GM12864 (cell line): ENCODE results near the gene RNF44.
"Not testable (repeated sequence)": the region's sequence is repeated elsewhere in the genome, so short reads cannot be mapped to it uniquely, and the experiment has no call there.

Experiments
- DNase-seq: peaks from one replicate; pipeline ENCODE4 v3.0.0-alpha.2; 2011; ENCODE audit warnings: low read depth
- H3K4me3 ChIP-seq: 2 replicates; pipeline ENCODE4 v1.5.1; 2011; ENCODE audit warnings: mild to moderate bottlenecking, low read depth, low read length, control low read depth
- CTCF ChIP-seq: IDR thresholded peaks from 2 replicates; pipeline ENCODE4 v1.5.1; 2011; ENCODE audit warnings: low read depth, mild to moderate bottlenecking, moderate library complexity, low read length, control low read depth, inconsistent platforms; ENCODE audit errors: missing control alignments

RNF44 gene

GRCh38 chr5:176492431-176492830 lies 44.8 kb downstream of the RNF44 start:
- no peak for TF ChIP-seq CTCF
- no peak overlapping the region for H3K4me3 ChIP-seq
- DNase-seq = no peak

DNA sequence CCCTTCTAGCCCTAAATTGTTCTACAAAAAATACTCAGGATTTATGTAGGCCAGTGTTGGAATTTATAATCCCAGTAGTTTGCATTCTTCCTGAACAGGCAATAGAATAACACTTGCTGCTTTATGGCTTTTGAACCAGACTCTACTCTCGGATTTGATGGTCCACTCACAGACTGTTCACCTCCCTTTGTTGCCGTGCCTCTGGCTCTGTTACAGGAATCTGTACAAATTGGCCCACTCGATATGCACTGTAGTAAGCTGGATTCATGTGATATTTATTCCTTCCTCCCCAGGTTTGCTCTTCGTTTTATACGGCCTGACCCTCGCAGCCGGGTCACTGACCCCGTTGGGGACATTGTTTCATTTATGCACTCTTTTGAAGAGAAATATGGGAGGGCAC lies 45.3 kb downstream of the RNF44 start:
- no peak for TF ChIP-seq CTCF
- DNase-seq = no peak
- no peak overlapping the region for H3K4me3 ChIP-seq

- no peak overlapping the region for H3K4me3 ChIP-seq
- no peak for DNase-seq
- TF ChIP-seq CTCF = no peak
Measured at GRCh38 chr5:176491101-176491502, 46.1 kb downstream of the RNF44 start.

GRCh38 chr5:176490301-176490700 lies 46.9 kb downstream of the RNF44 start:
- TF ChIP-seq CTCF = no peak
- no peak for DNase-seq
- no peak overlapping the region for H3K4me3 ChIP-seq

GRCh38 chr5:176489077-176489476 lies 48.1 kb downstream of the RNF44 start:
- TF ChIP-seq CTCF = no peak
- no peak overlapping the region for H3K4me3 ChIP-seq
- no peak for DNase-seq

DNA sequence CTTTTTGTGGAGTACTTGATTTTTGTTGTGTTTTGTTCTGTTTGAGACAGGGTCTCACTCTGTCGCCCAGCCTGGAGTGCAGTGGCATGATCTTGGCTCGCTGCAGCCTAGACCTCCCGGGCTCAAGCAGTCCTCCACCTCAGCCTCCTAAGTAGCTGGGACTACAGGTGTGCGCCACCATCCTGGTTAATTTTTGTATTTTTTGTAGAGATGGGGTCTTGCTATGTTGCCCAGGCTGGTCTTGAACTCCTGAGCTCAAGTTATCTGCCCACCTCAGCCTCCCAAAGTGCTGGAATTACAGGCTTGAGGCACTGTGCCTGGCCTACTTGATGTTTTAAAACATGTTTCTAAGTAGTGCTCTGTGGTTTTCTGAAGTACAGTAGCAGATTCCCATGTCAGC lies 50.0 kb downstream of the RNF44 start:
- not testable (repeated sequence) for DNase-seq, H3K4me3 ChIP-seq

GRCh38 chr5:176486189-176486757 lies 50.9 kb downstream of the RNF44 start:
- no peak for TF ChIP-seq CTCF
- DNase-seq = no peak
- no peak overlapping the region for H3K4me3 ChIP-seq

DNA sequence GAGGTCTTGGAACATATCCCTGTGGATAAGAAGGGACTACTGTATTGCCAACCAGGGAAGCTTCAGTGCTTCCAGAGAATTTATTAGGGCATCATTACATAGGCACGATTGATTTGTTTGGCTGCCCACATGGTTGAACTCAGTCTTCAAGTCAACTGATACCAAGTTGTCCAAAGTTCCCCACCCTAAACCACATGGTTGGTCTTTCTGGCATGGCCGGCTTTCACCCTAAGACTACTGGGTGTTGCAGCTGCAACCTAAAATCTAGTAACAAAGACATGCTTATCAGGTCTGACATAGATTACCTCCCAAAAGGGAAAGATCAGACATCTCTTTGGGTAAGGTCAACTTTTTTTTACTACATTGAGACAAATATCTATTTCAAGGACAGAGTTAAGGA lies 52.0 kb downstream of the RNF44 start:
- no peak overlapping the region for H3K4me3 ChIP-seq
- no peak for DNase-seq
- TF ChIP-seq CTCF = no peak
